HepG2 (cell line): Measurements from ENCODE around the gene MT1F. TPM values are rescaled to one million over a fixed set of nuclear protein-coding genes. Genes with fewer than 3 reads are reported as not detected.

ENCODE experiments used
- CCDC6 ChIP-seq: sonication (generic); formaldehyde crosslinking; IDR thresholded peaks from 2 replicates; pipeline ENCODE4 v1.8.1; 2022; ENCODE audit warnings: mild to moderate bottlenecking, missing genetic modification reagents, moderate library complexity
- ELF1 ChIP-seq: sonication (generic); formaldehyde crosslinking; IDR thresholded peaks from 2 replicates; pipeline ENCODE4 v1.4.0; 2020; ENCODE audit warnings: missing genetic modification reagents
- FOXC1 ChIP-seq: sonication (generic); formaldehyde crosslinking; IDR thresholded peaks from 2 replicates; pipeline ENCODE4 v1.8.0; 2022; ENCODE audit warnings: mild to moderate bottlenecking, missing genetic modification reagents, borderline replicate concordance
- HNRNPK ChIP-seq: fragments of 200-400 bp; formaldehyde crosslinking; IDR thresholded peaks from 2 replicates; pipeline ENCODE4 v1.6.1; 2018; ENCODE audit warnings: low read length, low read depth, moderate library complexity, mild to moderate bottlenecking; ENCODE audit not compliant: poor library complexity, severe bottlenecking
- KLF16 ChIP-seq, 2 experiments: sonication (generic) in 1 of 2; formaldehyde crosslinking in 1 of 2; IDR thresholded peaks; 2 replicates each; pipeline versions ENCODE4 v1.6.1 to v1.8.0; 2016 to 2023; ENCODE audit warnings: missing genetic modification reagents in 2 of 2, missing compliant biosample characterization in 1 of 2
- MLX ChIP-seq: IDR thresholded peaks from 2 replicates; pipeline ENCODE4 v1.6.1; 2016
- MXD3 ChIP-seq: IDR thresholded peaks from 2 replicates; pipeline ENCODE4 v1.6.1; 2016; ENCODE audit warnings: mild to moderate bottlenecking, missing biosample characterization, missing genetic modification reagents
- NFKB2 ChIP-seq: sonication (generic); formaldehyde crosslinking; IDR thresholded peaks from 2 replicates; pipeline ENCODE4 v1.4.0; 2020; ENCODE audit warnings: missing genetic modification reagents, borderline replicate concordance
- TCF7 ChIP-seq: sonication (generic); IDR thresholded peaks from 2 replicates; pipeline ENCODE4 v1.6.1; 2016; ENCODE audit warnings: antibody characterized with exemption, low read depth
- TEAD3 ChIP-seq: optimal IDR thresholded peaks from 2 replicates; pipeline ENCODE3; 2016; ENCODE audit warnings: borderline replicate concordance
- YY1 ChIP-seq: IDR thresholded peaks from 2 replicates; pipeline ENCODE4 v1.6.1; 2011; ENCODE audit warnings: low read length, low read depth, moderate library complexity, mild to moderate bottlenecking; ENCODE audit not compliant: insufficient read depth, insufficient replicate concordance
- ZFP1 ChIP-seq: IDR thresholded peaks from 2 replicates; pipeline ENCODE4 v1.6.1; 2016
- ZFP36L1 ChIP-seq: sonication (generic); formaldehyde crosslinking; IDR thresholded peaks from 2 replicates; pipeline ENCODE4 v1.8.0; 2022; ENCODE audit warnings: mild to moderate bottlenecking, missing genetic modification reagents, moderate library complexity
- ZNF205 ChIP-seq: IDR thresholded peaks from 2 replicates; pipeline ENCODE4 v1.6.1; 2018; ENCODE audit warnings: missing biosample characterization, missing genetic modification reagents
- ZNF362 ChIP-seq: sonication (generic); formaldehyde crosslinking; IDR thresholded peaks from 2 replicates; pipeline ENCODE4 v1.4.0; 2020; ENCODE audit warnings: missing genetic modification reagents, mild to moderate bottlenecking, borderline replicate concordance
- ZNF547 ChIP-seq: sonication (generic); formaldehyde crosslinking; IDR thresholded peaks from 2 replicates; pipeline ENCODE4 v1.5.1; 2020; ENCODE audit warnings: mild to moderate bottlenecking, missing genetic modification reagents
- ZNF646 ChIP-seq: sonication (generic); formaldehyde crosslinking; IDR thresholded peaks from 2 replicates; pipeline ENCODE4 v1.9.0; 2021; ENCODE audit warnings: mild to moderate bottlenecking, missing genetic modification reagents
- ZNF724P ChIP-seq: sonication (generic); formaldehyde crosslinking; IDR thresholded peaks from 2 replicates; pipeline ENCODE4 v1.8.0; 2022; ENCODE audit warnings: missing genetic modification reagents, borderline replicate concordance
- ZNF775 ChIP-seq: sonication (generic); formaldehyde crosslinking; IDR thresholded peaks from 2 replicates; pipeline ENCODE4 v1.4.0; 2020; ENCODE audit warnings: missing genetic modification reagents, mild to moderate bottlenecking, moderate library complexity, borderline replicate concordance
- ZSCAN20 ChIP-seq: sonication (generic); formaldehyde crosslinking; IDR thresholded peaks from 2 replicates; pipeline ENCODE4 v1.4.0; 2020; ENCODE audit warnings: missing genetic modification reagents, mild to moderate bottlenecking, borderline replicate concordance
- polyA plus RNA-seq, 8 experiments: library from polyadenylated mRNA; depleted of rRNA in 3 of 8; stranded (reverse) in 7 of 8; unstranded in 1 of 8; fragments of >200 nt; fragmentation: Illumina TruSeq in 4 of 8; extraction: Trizol in 4 of 8; gene quantifications; 2 replicates each; pipeline versions ENCODE4 v1.2.1 to v1.2.3, GENCODE V29; 2011 to 2016; ENCODE audit warnings: low read depth in 4 of 8, missing spikeins in 1 of 8, mixed read lengths in 1 of 8; ENCODE audit not compliant: insufficient read depth in 1 of 8
- total RNA-seq, 5 experiments: library from RNA; depleted of rRNA; stranded (reverse); fragments of >200 nt; fragmentation: Illumina TruSeq; extraction: Trizol; gene quantifications; 2 replicates each; pipeline ENCODE4 v1.2.3, GENCODE V29; 2016; ENCODE audit warnings: low read depth in 1 of 5

The MT1F gene
- total and polyA plus RNA-seq, 2 of the 13 experiments (the other 11 are each of a cell fraction or from before 2014, with no cell fraction given), result 1.9 to 169 TPM

- TF ChIP-seq ZFP1 (CRISPR knock-in tag) (no peak), ZNF724P (CRISPR knock-in tag) (peak; percentile 52; the same call in 1 of the 2 replicates), YY1 (peak; percentile 78), MXD3 (peak; percentile 78; the same call in 1 of the 2 replicates), ZNF205 (CRISPR knock-in tag) (peak; percentile 57), KLF16 (CRISPR knock-in tag; IDR thresholded peaks at IDR 0.05) (peak in 1 of 2 experiments; percentile 91; a peak in 2 of 4 replicates), NFKB2 (CRISPR knock-in tag) (peak; percentile 78; the same call in 1 of the 2 replicates), FOXC1 (CRISPR knock-in tag) (peak; percentile 56; the same call in 1 of the 2 replicates), HNRNPK (peak; percentile 55), TEAD3 (CRISPR knock-in tag) (no peak), ZFP36L1 (CRISPR knock-in tag) (no peak), MLX (CRISPR knock-in tag) (0 out of 2 replicates have a peak, but pooled peaks have one; percentile 32), ZNF646 (CRISPR knock-in tag) (0 out of 2 replicates have a peak, but pooled peaks have one; percentile 20), ZNF547 (CRISPR knock-in tag) (peak; percentile 49; the same call in 1 of the 2 replicates), ZNF362 (CRISPR knock-in tag) (no peak), ELF1 (CRISPR knock-in tag) (0 out of 2 replicates have a peak, but pooled peaks have one; percentile 5), ZNF775 (CRISPR knock-in tag) (no peak), TCF7 (no peak), ZSCAN20 (CRISPR knock-in tag) (peak; percentile 91; the same call in 1 of the 2 replicates), CCDC6 (CRISPR knock-in tag) (peak; percentile 78; the same call in 1 of the 2 replicates)
These were observed 49.5 kb upstream of the MT1F start, which contains the start of gene MT2A (continued) for GRCh38 chr16:56608043-56608875.
